ENCODE data around the gene SLC30A4.

SLC30A4 gene

DNA sequence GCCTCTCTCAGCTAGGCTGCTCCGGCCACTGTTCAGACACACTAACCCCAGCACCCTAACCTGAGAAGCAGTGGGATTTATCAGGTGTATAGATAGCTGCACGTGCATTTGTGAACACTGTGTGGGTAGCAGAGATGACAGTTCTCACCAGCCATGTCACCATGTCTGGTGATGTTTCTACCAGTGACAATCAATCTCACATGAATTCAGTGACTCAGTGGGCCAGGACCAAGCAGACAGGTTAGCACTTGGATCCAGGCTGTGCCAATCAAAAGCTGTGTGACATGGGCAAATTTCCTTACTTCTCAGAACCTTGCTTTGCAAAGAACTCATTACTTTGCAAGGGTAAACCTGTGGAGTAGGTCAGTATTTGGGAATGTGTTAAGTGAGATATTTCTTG is 78.9 kb downstream of the SLC30A4 start:
- TF ChIP-seq, protein P1, sequence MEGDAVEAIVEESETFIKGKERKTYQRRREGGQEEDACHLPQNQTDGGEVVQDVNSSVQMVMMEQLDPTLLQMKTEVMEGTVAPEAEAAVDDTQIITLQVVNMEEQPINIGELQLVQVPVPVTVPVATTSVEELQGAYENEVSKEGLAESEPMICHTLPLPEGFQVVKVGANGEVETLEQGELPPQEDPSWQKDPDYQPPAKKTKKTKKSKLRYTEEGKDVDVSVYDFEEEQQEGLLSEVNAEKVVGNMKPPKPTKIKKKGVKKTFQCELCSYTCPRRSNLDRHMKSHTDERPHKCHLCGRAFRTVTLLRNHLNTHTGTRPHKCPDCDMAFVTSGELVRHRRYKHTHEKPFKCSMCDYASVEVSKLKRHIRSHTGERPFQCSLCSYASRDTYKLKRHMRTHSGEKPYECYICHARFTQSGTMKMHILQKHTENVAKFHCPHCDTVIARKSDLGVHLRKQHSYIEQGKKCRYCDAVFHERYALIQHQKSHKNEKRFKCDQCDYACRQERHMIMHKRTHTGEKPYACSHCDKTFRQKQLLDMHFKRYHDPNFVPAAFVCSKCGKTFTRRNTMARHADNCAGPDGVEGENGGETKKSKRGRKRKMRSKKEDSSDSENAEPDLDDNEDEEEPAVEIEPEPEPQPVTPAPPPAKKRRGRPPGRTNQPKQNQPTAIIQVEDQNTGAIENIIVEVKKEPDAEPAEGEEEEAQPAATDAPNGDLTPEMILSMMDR (IDR thresholded peaks at IDR 0.05; ENCODE audit: borderline replicate concordance, insufficient read depth, low read depth, low read length): no peak
- no peak overlapping the region for H3K4me3 ChIP-seq (ENCODE audit: low read depth, low read length)

DNA sequence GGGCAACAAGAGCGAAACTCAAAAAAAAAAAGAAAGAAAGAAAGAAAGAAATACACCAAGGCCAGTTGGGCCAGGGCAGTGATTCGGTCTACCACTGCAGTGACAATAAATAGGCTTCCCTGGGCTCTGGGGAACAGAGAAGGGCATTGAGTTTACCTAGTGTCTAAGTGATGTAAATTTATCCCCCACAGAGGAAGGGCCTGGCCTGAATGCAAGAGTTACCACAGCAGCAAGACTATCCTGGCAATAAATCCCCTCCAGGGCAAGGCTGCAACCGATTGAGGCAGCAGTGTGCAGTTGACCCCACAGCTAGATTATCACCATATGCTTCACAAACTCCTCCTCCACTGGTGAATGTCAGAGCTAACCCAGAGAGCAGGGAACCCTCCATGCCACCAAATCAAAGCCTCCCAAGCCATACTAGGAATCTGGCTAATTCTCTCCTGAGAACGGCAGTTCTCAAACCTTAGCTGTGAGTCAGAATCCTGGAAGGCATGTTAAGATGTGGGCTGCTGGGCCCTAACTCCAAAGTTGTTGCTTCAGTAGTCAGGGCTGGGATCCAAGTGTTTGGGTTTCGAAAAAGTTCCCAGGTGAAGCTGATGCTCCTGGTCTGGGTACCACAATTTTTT is 79.9 kb downstream of the SLC30A4 start:
- no peak overlapping the region for H3K4me3 ChIP-seq (ENCODE audit: low read depth, low read length)
- TF ChIP-seq, protein P1 (IDR thresholded peaks at IDR 0.05; ENCODE audit: borderline replicate concordance, insufficient read depth, low read depth, low read length): no peak

DNA sequence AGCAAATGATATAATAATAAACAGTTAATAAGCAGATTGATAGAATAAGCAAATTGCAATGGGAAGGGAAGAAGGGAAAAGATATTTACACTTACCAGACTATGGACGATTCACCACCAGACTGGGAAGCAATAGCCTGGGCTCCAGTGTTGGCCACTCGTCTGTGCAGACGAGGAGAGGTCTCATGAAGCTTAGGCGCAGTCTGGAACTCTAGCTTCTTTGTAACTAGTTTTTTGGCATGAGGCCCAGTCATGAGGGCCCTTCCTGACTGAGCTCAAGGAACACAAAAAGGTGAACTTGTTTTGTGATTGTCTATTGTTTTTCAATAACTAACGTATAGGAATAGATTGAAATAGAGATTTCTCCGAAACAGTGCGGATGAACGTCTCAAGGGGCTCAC is 80.9 kb downstream of the SLC30A4 start:
- no peak overlapping the region for H3K4me3 ChIP-seq (ENCODE audit: low read depth, low read length)
- TF ChIP-seq, protein P1 (IDR thresholded peaks at IDR 0.05; ENCODE audit: borderline replicate concordance, insufficient read depth, low read depth, low read length): no peak

DNA sequence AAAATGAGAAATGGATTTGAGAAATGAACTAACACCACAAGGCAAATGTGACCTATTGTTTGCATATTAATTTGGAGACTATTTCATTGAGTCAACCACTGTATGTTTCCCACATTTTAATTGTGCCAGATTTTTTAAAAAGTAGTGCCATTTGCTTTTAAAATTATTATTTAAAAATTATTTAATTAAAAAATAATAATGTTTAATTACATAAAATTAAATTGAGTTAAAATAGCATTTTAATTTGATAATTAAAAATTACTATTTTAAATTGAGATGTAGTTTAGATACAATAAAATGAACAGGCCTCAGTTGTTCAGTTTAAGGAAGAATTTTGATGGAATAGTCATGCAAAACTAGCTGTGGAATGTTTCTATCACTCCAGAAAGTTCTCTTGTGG is 81.5 kb downstream of the SLC30A4 start:
- no peak overlapping the region for H3K4me3 ChIP-seq (ENCODE audit: low read depth, low read length)
- TF ChIP-seq, protein P1 (IDR thresholded peaks at IDR 0.05; ENCODE audit: borderline replicate concordance, insufficient read depth, low read depth, low read length): no peak

DNA sequence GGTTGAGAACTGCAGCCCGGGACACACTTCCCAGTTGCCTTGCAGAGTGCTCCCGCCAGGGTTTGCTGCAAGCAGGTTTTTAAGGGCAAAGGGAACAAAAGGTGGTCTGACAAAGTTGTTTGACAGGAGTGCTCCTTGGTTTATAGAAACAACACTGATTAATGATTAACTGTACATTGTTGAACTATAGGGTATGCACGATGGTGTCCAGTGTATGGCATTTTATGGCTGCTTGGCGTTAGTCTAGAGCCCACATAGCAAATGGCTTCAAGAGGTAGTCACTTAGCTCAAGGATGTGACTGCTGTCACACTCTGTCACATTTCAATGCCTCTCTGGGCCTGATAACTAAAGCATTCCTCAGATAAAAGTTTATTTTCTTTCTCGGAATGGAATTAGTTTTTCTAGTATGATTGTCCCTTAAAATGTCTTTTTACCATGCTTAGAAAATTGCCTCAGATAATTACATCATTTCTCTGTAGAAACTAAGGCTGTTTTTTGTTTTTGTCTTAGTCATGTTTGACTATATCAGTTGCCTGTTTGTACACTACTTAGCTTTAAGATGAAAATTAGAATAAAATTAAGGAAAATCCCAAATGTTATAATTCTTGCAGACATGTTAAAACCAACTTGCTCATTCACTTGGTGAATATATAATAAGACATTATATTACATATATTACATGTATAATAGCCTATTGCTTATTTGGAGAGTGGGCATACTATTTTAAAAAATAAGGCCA is 82.9 kb downstream of the SLC30A4 start:
- TF ChIP-seq, protein P1 (IDR thresholded peaks at IDR 0.05; ENCODE audit: borderline replicate concordance, insufficient read depth, low read depth, low read length): no peak
- H3K4me3 ChIP-seq (ENCODE audit: low read depth, low read length): no peak overlapping the region

DNA sequence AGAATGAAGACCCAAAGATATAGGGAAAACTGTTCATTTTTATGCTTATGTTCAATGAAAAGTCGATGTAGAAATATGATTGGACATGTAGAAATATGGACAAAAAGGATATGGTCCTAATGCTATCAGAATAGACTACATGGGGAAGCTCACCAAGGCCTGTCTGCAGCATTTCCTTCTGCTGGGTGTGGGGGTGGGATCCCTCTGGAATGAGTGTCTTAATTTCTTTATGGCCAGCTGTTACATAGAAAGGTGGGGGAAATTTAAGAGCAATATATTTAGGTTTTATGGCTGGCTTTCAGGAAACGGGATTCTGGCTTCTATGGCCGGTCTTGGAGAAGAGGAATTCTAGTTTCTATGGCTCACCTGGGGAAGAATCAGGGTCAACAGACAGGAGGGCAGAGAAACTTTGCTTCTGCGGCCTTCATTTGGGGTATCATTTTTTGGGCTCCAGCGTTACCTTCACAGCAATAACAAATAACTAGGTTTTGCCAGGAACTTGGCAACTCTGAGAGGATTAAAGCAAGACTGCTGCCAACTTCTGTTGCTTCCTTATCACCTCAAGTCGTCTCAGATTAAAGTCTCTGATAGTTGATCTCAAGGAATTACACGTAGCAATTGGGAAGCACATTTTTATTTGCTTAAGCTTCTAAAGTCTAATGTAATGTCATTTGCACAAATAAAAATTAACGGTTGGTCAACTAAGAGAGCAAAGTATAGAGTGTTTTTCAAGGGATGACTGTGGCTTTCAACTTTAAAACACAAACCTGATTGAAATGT is 87.2 kb downstream of the SLC30A4 start:
- TF ChIP-seq, protein P1 (IDR thresholded peaks at IDR 0.05; ENCODE audit: borderline replicate concordance, insufficient read depth, low read depth, low read length): no peak
- H3K4me3 ChIP-seq (ENCODE audit: low read depth, low read length): no peak overlapping the region

Measured in GM12875 (cell line).